Daoy (cell line): ENCODE results near the gene RALA. TPM values are rescaled to one million over a fixed set of nuclear protein-coding genes. Genes with fewer than 3 reads are reported as not detected.
A peak's percentile ranks its signal among the peaks of the same experiment; 100 is the strongest.
"Not testable (repeated sequence)": the region's sequence is repeated elsewhere in the genome, so short reads cannot be mapped to it uniquely, and the experiment has no call there.

Experiments used
- DNase-seq: peaks from one replicate; pipeline ENCODE4 v3.0.0-alpha.2; 2015; ENCODE audit warnings: low read depth
- total RNA-seq: library from RNA; depleted of rRNA; stranded (reverse); fragments of >200 nt; shearing (Covaris generic); gene quantifications from 2 replicates; pipeline ENCODE4 v1.2.3, GENCODE V29; 2014

RALA gene
- total RNA-seq, 1 experiment from 2014 or later: 12.2 TPM

DNA sequence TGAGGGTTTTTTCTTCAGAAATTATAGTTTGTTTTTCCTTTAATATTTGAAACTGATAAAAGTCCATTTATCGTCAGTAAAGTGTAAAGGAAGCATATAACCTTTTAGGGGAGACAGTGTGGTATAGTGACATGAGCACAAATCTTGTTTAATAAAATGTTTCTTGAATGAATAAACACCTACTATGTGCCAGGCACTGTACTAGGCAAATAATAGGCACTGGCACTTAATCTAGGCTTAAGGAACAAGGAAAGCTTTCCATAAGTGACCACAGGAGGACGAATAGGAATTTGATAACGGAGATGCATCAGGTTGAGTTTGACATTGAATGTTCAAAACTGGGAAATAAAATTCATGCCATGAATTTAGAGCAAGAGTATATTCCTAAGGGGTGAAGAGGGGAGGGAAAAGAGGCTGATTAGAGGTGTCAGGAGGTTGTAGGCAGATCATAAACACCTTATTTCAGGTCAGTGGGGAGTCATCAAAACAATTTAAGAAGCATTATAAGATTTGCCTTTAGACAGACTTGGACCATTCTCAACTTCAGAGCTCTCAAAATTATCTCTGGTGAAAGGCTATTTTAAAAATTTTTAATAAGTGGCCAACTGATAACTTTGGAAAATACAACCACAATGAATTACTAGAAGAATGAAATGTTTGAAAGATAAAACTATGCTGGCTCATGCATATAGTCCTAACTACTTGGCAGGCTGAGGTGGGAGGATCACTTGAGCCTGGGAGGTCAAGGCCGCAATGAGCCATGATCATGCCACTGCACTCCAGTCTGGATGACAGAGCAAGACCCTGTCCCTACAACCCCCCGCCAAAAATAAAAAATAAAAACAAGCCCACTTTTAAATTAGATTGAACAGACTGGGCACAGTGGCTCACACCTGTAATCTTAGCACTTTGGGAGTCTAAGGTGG lies 22.4 kb downstream of the RALA start:
- no peak for DNase-seq

DNA sequence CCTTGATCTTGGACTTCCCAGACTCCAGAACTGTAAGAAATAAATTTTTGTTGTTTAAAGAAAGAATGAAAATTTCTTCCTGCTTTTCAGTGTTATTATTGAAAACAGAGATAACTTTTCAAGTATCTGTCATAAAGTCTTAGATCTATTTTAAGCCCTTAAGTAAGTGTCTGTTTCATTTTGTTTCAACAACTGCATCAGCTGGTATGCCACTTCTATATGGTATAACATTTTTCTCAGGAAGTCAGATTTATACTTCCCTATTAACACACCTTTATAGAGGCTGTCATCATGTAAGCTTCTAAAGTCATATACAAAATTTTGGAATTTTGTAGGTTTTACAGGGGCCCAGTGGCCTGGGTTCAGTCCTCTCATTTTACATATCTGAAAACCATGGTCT lies 24.4 kb downstream of the RALA start:
- no peak for DNase-seq

DNA sequence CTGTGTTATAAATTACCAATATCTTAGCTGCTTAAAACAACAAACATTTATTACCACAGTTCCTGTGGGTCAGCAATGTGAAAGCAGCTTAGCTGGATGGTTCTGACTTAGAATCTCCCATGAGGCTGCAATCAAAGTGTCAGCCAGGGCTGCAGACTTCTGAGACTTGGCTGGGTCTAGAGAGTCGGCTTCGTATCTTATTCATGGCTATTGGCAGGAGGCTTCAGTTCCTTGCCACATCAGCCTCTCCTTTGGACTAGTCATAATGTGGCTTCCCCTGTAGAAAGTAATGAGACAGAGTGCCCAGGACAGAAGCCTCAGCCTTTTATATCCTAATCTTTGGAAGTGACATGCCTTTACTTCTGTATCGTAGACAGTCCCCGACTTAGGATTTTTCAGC lies 27.3 kb downstream of the RALA start:
- peak; percentile 37 for DNase-seq

DNA sequence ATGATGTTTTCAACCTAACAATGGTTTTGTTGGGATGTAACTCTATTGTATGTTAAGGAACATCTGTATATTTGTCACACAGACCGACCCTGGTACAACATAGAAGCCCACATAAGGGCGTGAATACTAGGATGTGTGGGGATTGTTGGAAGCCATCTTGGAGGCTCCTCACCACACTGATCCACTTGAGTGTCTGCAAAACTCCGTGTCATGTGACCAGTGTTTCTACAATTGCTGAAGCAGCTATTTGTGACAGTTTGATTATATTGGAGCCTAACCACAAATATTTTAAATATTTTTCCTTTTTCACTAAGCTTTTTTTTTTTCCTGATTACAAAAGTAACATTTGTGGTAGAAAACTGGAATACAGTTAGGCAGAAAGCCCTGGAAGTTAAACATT lies 27.9 kb downstream of the RALA start:
- DNase-seq: no peak

DNA sequence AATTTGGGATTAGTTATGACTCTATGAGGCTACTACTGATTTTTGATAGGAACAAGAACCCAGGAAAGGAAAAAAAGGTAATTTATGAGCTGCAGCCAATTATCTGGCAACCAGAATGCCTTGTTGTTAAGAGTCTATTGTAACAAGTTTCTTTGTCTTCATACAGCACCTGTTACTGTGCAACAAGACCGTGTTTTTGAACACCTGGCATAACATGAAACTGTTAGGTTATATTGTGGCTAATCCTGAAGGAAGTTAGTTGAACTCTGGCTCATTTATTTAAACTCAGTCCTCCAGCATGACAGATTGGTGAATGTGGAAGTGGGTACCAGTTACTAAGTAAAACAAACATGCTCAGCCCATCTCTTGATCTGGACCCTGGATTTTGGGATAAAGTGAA lies 33.0 kb downstream of the RALA start:
- no peak for DNase-seq

DNA sequence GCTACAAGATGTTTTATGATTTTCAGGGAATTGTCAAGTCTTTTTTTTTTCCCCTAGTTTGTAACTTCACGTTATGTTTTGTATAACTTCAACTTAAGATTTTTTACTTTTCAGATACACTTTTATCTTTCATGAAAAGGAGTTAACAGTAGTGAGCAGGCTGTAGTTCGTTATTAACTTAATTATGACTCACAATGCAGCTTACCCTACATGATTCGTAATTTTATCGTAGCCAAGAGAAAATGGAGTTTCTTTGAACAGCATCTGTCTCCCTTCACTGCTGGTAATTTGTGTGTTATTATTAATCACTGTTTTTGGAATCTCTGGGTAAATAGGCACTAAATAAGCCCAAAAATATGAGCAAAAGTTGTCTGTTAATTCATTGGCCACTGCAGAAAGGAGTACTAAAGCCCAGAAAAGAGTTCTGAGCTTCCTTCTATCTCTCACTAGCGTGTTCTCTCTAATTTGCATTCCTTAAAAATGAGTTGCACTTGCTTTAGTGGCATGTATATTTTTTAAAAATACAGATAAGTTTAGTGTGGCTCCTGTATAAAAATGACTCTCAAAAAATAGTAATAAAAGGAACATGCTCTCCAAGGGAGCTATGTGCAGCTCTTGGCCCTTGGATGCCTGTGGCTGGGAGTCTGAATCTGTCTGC lies 36.1 kb downstream of the RALA start:
- DNase-seq: no peak

DNA sequence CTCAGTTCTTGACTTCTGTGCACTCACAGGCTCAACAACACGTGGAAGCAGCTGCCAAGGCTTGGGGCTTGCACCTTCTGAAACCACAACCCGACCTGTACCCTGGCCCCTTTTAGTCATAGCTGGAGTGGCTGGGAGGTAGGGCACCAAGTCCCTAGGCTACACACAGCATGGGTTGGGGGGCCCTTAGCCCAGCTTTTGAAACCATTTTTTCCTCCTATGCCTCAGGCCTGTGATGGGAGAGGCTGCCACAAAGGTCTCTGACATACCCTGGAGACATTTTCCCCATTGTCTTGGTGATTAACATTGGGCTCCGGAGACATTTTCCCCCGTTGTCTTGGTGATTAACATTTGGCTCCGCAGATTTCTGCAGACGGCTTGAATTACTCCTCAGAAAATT lies 38.6 kb downstream of the RALA start:
- DNase-seq: no peak

DNA sequence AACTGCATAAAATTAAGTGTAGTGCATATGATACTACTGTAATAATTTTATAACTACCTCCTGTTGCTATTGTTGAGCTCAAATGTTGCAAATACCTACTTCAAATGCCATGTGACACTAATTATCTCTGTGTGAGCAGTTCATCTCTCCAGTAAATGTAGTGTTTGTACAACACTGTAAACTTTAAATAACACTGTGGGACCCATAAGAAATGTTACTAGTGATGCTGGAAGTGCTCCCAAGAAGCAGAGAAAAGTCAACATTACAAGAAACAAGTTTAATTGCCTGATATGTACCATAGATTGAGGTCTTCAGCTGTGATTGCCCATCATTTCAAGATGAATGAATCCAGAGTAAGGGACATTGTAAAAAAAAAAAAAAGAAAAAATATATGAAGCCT lies 39.9 kb downstream of the RALA start:
- DNase-seq: no peak

DNA sequence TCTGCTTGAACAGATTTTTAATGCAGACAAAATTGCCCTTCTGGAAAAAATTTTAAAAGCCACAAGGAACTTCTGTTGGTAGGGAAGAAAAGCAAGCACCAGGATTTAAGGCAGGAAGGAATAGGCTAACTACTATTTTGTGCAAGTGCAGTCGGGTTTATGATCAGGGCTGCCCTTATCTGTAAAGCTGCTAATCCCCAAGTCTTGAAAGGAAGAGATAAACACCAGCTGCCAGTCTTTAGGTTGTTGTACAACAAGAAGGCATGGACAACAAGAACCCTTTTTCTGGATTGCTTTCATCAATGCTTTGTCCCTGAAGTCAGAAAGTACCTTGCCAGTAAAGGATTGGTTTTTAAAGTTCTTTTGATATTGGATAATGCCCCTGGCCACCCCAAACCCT lies 40.7 kb downstream of the RALA start:
- no peak for DNase-seq

DNA sequence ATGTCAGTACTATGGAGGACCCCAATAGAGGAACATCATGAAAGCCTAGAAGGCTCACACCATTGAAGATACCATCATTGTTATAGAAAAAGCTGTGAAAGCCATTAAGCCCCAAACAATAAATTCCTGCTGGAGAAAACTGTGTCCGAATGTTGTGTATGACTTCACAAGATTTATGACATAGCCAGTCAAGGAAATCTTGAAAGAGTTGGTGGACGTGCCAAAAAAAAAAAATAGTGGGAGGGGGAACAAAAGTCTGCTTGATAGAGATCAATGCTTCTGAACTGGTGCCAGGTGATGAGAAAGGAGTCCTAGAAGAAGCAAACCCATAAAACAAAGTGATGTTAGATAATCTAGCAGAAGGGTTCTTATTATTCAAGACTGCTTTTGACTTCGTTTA lies 41.2 kb downstream of the RALA start:
- no peak for DNase-seq

DNA sequence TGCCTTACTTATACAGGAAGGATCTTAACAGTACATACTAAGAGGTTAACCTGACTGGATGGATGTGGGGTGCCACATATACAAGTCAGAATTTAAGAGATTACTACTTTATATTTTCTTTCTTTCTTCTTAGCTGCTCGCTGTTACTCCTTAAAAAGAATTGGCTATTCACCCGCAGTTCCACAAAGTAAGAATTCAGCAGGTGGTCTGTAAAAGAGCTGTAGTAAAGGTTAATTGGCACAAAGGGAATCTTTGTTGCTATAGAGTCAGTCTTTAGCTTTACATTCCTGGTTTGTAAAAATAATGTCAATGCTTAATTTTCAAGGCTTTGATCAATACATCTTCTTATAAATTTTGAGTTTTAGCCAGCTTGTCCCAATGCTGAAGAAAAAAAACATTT lies 43.2 kb downstream of the RALA start:
- DNase-seq: no peak

DNA sequence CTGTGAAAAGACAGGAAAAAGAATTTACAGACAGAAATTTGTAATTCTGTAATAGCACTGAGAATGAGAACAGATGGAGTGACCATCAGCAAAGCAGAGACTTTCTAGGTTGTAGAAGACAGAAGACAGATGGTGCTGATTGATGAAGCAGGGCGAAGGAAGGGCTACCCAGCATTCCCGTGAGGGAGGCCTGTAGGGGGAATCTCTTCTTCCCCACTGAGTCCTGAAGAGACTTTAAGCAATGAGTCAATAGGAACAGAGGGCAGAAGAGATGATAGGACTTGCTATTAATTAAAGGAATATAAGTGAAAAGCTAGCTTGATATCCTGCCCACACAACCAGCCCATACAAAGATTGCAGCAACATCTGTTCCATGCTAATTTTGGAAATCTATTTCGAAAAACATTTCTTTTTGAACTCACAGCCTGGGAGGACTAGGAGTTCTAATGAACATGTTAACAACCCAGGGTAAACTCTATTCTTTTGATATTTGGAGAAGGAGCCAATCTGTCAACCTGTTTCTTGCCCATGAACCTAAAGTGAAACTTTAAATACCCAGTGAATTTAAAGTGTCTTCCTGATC lies 44.1 kb downstream of the RALA start:
- DNase-seq: no peak

DNA sequence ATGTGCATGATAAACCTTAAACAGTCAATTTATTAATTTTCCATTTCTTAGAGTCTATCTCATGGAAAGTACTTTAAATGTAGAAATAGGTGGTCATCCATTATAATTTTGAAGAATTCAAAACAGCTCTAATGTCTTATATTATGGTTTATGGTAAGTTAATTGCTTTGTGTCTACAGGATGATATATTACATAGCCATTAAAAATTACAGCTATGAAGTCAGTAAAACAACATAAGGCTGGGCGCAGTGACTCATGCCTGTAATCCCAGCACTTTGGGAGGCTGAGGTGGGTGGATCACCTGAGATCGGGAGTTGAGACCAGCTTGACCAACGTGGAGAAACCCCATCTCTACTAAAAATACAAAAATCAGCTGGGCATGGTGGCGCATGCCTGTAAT lies 44.9 kb downstream of the RALA start:
- peak; percentile 26 for DNase-seq

DNA sequence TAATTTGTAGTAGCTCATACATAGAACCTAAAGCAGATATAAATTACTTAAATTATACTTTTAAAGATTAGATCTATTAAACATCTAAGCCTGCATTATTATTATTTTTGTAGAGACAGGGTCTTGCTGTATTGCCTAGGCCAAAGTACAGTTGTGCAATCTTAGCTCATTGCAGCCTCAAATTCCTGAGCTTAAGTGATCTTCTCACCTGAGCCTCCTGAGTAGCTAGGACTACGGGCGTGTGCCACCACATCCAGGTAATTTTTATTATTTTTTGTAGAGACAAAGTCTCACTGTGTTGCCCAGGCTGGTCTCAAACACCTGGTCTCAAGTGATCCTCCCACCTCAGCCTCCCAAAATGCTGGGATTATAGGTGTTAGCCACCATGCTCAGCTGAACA lies 46.7 kb downstream of the RALA start:
- no peak for DNase-seq

DNA sequence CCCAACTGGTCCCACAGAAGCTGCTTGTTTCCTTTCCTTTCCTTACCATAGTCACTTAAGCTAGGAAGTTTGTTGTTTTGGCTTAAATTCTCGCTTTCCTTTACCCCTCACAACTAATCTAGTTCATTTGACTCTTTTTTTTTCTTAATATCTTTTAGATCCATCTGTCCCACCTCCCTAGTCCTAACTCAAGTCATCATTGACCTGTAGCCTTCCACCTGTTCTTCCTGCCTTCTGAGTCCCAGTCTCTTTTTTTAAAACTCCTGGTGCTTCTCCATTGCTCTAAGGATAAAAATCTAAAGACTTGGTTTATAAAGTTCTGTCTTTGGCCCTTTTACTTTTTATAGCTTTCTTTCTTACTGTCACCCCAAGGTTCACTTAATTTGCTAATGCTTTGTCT lies 47.6 kb downstream of the RALA start:
- DNase-seq: no peak

DNA sequence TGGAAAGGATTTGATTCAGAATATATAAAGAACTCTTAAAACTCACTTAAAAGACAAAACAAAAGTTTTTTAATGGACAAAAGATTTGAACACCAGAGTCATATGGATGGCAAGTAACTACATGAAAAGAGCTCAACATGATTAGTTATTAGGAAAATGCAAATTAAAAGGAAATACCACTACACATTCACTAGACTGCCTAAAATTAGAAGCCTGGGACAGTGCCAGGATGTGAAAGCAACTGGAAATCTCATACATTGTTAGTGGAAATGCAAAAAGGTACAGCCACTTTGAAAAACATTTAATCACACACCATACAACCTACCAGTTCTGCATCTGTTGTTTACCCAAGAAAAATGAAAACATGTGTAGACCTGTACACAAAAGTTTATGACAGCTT lies 48.8 kb downstream of the RALA start:
- DNase-seq: no peak

DNA sequence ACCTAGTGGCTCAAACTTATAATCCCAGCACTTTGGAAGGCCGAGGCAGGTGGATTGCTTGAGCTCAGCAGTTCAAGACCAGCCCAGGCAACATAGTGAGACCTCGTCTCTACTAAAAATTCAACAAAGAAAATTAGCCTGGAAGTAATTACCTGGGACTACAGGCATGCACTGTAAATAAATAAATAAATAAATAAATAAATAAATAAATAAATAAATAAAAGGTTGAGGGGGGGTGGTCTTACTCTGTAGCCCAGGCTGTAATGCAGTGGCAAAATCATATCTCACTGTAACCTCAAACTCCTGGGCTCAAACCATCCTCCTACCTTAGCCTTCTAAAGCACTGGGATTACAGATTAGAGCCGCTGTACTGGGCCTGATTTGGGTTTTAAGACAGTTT lies 50.5 kb downstream of the RALA start:
- DNase-seq: no peak

DNA sequence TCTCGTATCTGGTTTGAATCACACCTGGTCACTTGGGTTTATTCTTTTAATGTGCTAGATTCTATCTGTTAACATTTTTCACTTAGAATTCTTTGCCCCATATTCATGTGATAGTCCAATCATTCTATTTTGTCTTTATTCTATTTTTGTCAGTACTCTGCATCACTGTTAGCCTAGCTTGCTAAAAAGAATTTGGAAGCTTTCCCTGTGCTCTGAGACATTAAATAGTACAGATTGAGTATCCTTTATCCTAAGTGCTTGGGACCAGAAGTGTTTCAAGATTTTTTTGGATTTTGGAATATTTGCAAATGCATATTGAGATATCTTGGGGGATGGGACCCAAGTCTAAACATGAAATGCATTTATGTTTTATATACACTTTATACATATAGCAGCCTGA lies 51.0 kb downstream of the RALA start:
- DNase-seq: no peak

DNA sequence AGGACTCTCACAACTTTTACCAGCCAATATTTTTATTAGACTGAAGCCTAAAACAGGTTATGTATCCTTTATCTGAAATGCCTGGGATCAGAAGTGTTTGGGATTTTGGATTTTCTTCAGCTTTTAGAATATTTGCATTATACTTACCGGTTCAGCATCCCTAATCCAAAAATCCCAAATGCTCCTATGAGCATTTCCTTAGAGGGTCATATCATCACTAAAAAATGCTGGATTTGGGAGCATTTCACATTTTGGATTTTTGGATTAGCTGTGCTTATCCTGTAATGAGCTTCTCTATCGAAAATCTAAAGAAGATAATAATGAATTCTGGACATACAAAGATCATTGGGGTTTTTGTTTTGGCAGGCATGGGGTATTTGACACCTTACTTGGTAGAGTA lies 53.0 kb downstream of the RALA start:
- no peak for DNase-seq

DNA sequence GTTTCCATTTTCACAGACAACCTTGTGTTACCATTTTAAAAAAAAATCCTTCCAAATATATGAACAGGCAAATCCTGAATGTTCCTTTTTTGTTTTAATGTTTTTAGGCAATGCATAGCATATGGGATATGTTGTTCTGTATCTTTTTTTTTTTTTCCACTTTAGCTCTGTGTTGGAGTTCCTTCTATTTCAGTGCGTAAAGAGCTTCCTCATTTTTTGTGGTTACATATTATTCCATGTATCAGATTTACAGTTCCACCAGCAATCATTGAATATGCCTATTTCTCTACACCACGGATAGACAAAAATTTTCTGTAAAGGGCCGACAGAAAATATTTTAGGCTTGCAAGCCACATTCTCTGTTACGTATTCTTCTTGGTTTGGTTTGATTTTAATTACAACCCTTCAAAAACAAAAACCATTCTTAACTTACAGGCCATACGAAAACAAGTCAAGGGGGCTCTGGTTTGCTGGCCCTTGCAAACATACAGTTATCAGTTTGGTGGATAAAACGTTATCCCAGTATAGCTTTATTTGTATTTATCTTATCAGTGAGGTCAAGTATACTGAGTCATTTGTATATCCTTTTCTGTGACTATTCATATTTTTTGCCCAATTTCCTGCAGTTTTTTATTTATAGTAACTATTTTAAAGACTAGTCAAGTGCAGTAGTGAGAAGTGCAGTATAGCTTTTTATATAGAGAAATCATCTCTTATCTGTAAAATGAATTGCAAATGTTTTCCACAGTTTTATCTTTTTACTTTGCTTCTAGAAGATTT lies 55.7 kb downstream of the RALA start:
- no peak for DNase-seq

DNA sequence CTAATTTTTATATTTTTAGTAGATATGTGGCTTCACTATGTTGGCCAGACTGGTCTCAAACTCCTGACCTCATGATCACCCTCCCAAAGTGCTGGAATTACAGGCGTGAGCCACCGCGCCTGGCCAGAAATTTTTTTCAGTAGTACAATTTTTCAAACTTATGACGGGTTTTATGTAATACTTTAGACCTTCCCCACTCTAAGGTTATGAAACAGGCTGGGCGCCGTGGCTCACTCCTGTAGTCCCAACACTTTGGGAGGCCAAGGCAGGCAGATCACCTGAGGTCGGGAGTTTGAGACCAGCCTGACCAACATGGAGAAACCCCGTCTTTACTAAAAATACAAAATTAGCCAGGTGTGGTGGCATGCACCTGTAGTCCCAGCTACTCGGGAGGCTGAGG lies 56.5 kb downstream of the RALA start:
- not testable (repeated sequence) for DNase-seq

DNA sequence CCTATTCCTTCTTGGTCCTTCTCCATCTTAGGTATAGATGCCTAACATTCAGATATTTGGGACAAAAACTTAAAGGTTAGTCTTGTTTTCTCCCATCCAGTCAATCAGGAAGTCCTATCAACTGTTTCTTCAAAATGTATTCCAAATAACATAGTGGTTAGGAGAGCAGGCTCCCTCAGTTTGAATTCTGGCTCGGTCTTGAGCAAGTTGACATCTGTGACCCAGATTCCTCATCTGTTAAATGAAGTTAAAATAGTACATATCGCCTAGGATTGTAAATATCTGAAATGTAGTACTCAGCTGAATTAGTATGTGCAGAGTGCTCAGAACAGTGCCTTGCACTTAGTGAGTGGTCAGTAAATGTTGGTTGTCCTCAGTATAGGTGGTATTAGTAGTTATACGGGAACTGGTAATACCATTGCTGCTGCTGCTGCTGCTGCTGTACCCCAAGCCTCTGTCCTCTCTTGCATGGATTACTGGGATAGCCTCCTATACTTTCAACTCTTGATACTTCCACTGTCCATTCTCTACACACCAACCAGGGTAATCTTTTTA lies 58.6 kb downstream of the RALA start:
- no peak for DNase-seq
